ENCODE data around the gene RAP1A.
"Not testable (repeated sequence)": the region's sequence is repeated elsewhere in the genome, so short reads cannot be mapped to it uniquely, and the experiment has no call there.

The RAP1A gene

DNA sequence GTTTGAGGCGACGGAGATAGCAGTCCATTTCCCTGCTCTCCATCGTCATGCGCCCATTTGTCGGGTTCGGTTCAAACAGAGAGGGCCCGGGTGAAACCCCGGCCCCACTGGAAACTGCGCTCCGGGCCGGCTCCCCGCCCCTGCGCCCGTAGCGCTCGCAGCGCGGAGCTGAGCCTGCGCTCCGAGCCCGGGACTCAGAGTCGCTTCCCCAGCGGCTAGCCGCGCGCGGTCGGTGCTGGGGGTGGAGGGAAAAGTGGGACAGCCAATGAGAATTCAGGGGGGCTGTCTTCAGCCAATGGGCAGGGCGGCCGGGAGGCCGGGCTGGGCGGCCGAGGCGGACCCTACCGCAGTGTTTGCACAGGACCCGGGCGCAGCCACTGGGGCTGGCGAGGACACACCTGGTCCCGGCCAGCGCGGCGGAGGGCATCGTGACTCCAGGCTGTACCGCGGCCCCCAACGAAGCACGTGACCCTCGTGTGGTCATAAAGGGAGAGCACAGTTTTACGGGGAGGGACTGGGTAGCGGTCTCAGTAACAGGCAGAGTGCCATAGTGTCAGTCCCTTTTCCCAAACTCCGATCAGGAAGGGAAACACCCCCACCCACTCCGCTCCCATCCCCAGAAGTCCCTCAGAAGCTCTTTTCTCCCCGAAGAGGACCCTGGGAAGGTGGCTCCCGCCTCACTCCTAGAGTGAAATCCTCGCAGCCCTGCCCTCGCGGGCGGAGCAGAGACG is 119.8 kb downstream of the RAP1A start, which contains the start of gene INKA2:
Gene INKA2 (minus strand): TSS at position 202 of the 731 bp plus-strand sequence. CDS start 153 bp downstream, at position 49.
- peak; percentile 70 for DNase-seq

DNA sequence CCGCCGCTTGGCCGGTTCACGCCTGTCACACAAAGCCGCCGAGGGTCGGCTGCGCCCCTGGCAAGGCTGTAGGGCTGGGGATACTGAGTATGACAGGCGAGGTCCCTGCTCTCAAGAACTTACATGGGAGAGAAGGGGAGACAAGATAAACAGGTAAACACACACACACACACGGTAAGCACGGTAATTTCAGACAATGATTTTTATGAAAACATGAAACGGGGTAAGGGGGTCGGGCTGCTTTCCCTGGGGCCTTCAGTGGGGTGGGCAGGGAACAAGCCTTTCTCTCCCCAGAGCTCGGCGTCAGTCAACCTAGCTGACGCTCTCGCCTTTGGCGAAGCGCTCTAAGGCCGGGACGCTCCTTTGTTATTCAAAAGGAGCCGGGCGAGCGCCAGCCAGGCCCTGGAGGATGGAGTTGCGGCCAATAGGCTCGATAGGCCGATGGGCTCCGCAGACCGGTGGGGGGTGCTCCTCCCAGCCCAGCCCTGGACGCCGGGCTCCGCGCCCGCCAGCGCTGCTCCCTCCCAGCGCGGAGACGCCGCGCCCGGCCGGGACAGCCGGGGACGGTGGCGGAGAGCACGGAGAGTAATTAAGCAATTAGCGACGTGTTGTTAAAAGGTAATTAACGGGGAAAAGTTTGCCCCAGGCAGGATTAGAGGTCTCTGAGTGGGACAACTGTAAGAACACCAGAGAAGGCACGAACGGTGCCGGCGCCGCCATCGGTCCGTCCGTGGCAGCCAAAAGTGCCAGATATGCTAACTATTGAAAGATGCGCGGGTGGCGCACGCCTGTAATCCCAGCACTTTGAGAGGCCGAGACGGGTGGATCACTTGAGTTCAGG is 120.6 kb downstream of the RAP1A start:
- DNase-seq, result peak; percentile 17

DNA sequence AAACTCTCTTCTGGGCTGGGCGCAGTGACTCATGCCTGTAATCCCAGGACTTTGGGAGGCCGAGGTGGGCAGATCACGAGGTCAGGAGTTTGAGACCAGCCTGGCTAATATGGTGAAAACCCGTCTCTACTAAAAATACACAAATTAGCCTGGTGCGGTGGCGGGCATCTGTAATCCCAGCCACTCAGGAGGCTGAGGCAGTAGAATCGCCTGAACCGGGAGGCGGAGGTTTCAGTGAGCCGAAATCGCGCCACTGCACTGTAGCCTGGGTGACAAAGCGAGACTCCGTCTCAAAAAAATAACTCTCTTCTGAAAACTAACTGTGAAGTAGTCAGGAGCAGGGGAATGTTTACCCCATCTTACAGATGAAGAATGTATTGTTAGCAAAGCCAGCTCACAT is 122.7 kb downstream of the RAP1A start:
- not testable (repeated sequence) for DNase-seq

DNA sequence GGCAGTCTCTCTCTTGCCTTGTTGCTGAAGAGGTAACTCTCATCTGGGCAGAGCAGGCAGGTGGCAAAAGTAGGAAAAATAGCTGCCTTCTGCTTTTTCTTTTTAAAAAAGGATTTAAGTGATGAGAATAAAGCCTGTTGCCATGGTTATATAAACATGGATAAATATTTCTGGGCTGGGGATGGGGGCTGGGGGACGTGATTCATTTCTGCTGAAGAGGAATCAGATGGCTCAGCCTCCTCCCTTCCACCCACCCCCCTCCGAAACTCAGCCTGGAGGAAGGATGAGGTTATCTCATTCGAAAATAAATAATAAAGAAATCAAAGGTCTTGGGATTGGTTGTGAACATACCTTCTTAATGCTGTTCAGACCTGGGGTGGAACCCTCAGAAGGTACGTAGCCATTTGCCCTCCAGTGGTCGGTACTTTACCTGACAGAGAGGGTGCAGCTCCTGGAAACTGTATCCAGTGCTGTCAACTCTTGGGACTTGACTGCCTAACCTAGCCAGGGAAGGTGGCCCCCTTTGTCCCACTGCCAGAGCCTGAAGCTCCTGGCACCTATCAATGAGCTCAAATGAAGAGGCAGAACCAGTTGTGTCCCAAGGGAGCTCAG is 123.5 kb downstream of the RAP1A start:
- no peak for DNase-seq

DNA sequence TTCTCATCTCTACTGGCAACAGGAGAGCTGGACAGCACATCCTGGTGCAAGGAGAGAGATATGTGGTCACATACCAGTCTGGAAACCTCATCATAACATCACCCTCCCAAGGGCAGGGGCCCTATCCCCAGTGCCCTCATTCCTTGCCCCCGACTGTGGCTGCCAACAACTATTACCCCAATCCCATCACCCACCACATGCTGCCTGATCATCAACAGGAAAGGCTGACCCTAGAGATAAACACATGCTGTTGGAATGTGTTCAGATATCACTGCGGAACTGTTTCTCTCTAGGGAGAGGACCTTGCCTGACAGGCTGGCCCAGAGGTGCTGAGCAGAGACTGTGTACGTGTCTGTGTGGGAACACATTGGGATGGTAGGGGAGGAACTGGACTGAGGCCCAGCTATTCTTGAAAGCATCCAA is 124.1 kb downstream of the RAP1A start:
- DNase-seq, result no peak

DNA sequence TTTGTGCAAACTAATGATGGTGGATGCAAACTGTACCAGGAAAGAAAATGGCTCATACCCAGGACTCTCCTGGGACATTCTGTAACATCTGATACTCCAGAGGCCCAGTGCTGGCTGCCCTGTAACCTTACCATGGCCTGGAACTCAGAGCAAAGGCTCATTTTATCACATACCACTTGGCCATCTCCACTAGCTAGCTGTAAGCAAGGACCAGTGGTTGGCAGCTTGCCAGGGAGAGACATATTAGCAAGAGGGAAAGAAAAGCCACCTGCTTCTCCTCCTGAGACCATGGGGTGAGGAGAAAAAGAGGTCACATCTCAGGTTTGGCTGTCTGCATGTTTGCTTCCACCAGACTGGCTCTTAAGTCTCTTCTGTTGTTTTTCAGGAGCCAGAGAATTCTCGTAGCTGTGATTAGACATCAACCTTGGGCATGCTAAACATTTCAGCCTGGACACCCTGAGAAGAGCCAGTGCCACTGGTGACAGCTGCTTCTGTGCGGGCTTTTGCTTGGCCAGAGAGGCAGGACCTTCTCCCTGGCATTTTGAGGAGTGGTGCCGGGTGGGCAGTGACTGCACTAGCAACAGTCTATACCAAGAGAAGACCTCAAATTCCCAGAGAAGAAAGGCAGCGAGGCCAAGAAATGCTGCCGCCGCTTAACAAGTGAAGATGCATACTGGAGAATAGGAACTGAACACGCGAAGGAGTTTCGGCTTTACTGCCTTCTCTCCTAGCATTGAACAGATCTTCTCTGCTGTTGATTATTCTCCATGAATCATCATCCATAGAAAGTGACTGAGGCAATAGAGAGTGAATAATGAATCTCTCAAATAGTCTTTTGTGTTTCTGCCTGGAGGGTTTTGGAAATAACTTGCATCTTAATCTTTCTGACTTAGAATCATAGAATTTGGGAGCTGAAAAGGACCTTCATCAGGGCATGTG is 126.4 kb downstream of the RAP1A start:
- no peak for DNase-seq

DNA sequence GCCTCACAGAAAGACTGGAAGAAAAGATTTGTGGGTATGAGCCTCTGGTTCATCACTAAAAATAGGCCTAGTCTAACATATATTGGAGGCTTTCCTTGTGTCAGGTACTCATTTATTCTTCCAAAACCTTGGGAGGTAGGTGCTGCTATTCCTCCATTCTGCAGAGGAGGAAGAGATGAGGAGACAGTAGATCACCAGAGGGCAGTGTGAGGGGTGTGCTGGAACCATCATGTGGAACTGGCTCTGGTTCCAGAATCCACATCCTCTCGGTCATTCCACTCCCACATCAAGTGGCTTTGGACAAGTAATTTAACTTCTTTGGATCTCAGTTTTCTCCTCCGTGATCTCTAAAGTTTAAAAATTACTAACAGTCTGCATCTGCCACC is 127.0 kb downstream of the RAP1A start:
- DNase-seq, result no peak

DNA sequence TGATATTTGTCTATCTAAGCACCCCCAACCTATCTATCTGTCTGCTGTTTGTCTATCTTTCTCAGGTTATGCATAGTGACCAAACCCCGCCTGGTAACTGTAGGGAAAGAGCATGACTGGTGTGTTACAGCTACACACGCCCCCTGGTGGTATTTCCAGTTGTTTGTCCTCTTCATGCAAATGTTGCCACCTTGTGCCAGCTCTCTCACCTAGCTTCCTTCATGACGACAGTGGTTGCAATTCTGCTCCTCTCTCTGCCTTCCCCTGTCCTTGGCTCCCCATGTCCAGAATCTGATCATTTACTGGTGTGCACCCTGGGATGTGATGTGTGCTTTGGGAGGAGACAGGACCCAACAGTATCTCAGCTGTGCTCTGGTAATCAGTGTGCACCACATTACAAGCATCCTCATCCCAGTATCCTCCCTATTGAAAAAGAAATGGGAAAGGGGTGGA is 127.7 kb downstream of the RAP1A start:
- peak; percentile 58 for DNase-seq

DNA sequence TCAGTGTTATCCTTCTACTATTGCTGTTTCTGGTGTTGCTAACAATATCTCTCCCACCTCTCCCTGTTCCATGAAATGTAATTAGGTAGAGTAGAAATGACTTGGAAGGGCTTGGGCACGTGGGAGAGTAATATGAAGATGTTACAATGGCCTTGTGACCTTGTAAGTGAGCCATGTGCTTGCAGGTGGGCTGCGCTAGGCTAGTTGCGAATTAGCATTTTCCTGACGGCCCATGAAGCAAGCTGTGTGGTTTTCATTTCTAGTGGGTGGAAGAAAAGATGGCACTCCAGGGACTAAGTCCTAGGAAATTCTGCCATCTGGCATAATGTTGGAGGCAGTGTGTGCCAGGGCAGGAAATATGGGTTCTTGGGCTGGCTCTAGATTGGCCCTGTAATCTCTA is 128.4 kb downstream of the RAP1A start:
- DNase-seq, result no peak

DNA sequence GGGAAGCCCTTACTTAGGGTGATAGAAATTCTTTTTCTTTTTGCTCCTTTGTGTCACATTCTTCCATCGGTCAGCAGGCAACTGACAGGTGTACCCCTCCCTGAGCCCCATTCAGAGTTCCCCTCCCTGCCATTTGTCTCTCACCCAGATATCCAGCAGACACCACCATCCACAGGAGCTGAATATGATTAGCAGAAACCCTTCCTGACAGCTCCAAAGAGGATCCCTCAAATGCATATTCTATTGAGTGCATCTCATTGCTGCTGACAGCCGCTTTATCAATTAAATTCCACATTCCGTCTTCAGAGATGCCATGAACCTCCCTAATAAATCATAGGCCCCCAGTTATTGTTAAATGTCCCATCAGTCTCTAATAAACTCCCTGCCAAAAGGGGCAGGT is 130.0 kb downstream of the RAP1A start:
- no peak for DNase-seq

DNA sequence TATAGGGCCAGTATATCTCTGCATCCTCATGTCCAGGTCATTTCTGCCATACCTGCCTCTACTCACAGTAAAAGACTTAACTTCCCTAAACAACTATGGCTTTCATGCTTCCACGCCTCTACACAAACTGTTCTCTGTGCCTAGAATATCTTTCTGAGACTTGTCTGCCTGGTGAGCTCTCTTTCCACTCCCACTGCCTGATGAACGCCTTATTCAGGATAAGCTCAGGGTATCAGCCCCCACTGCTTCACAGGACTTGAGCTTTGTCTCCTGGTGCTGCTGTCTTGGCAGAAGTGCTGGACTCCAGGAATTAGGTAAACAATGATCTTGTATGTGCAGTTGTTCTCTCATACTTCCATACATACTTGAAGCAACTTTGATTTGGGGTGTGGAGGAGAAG is 131.3 kb downstream of the RAP1A start:
- no peak for DNase-seq

DNA sequence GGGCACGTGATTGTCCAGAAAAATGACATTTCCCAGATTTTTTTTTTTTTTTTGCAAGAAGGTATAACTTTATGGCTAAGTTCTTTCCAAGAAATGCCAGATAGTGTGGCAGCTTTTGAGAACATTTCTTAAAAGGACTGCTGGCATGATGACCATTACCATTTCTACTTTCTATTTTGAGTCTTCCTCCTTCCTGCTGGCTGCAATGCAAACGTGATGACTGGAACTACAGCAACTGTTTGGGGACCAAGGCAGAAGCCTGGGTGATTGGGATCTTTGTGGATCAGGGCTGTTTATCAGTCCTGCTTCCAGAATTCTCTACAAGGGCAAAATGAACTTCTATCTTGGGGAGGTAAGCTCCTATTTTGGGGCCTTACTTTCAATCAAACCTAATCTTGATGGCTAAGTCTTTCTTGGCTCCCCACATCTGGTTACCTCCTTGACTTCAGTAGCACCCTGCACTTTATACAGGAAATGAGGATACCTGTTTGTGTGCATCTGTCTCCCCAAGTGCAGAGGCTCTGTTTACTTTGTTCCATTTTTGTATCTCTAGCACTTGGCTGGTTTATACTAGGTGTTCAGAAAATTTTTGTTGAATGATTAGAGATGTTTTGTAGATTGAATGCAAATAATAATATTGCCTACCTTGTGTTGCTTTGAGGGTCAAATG is 132.5 kb downstream of the RAP1A start:
- DNase-seq, result no peak

DNA sequence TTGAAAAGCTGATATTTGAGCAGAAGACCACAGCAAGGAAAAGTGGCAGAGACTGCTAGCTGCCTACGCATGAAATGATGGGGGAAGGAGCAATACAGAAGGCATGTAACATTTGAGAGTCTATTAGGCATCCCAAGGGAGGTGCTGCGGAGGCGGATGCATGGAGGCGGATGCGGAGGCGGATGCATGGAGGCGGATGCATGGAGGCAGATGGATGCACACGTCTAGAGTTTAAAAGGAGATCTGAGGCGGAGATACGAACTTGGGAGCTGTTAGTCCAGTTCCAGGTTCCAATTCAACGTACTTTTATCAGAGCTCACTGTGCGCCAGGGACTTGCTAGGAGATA is 135.4 kb downstream of the RAP1A start:
- DNase-seq, result peak; percentile 33

DNA sequence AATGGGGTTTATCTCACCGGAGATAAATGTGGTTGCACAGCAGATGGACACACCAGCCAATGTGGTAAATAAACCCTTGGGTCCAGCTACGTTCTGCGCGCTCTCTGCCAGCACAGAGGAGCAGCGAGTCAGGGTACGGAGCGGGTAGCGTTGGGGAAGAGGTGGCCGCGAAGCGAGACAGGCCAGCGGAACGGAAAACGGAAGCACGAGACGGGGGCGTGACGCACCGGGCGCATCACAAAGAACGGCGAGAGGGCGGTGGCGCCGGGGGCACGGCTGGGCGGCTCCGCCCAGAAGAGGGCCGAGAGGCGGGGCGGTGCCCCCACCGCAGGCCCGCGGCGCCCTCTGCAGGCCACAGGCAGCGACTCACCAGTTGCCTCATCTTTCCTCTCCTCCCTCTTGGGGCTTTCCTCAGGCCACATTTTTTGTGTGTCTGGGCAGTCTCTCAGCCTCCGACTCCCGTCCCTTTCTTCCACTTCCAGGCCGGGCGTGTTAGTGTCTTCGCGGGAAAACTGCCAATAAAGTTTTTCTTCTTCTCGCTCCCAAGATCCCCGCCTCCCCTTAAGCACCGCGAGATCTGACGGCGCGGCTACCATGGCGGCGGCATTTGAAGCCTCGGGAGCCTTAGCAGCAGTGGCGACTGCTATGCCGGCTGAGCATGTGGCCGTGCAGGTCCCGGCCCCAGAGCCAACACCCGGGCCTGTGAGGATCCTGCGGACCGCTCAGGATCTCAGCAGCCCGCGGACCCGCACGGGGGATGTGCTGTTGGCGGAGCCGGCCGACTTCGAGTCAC is 135.9 kb downstream of the RAP1A start, which contains the start of gene DDX20:
Gene DDX20 (plus strand): TSS at position 571 of the 793 bp plus-strand sequence. CDS start 24 bp downstream, at position 595.
- DNase-seq, result peak; percentile 93

DNA sequence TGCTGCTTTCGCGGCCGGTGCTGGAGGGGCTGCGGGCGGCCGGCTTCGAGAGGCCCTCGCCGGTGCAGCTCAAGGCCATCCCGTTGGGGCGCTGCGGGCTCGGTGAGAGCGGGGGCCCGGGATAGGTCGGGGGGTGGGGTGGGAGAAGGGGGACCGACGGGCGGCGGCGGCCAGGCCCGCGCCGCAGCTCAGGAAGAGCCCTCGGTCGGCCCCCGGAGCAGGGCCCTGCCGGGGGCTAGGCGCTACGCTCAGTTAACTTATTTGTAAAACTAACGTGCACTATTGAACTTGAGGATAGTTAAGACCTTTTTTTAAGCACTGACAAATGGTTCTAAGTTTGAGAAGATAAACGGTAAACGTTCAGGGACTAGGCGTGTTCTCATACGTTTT is 136.5 kb downstream of the RAP1A start:
- DNase-seq, result no peak

DNA sequence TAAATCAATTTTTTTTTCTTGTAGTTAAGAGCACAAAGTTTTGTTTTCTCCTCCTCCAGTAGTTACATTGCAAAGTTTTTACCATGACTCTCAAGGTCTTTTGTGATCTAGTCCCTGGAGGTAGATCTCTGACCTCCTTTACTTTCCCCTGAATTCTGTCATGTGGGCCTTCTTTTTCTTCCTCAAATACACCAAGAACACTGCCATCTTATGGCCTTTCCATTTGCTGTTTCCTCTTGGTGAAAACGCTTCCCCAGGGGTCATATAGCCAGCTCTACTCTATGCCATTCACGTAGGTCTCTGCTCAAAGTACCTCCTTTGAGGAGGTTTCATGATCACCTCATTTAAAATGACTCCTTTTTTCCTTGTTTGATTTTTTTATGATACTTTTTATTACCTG is 138.8 kb downstream of the RAP1A start:
- DNase-seq, result no peak

DNA sequence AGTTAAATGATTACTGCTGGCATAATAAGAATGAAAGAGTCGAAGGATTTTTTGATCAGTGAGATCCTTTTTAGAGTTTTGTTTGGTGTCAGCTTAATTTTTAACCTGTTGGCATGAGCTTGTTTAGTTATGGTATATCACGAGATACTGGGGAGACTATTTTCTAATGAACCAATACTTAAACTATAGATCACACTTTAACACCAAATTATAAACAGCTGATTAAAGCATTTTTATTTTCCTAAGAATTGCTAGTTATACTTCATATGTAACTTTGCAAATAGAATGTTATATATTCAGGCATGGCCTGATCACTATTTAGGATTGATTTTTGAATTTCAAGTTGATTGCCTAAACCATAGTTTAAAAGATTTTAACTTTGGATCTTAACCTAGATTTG is 142.1 kb downstream of the RAP1A start:
- DNase-seq, result no peak

DNA sequence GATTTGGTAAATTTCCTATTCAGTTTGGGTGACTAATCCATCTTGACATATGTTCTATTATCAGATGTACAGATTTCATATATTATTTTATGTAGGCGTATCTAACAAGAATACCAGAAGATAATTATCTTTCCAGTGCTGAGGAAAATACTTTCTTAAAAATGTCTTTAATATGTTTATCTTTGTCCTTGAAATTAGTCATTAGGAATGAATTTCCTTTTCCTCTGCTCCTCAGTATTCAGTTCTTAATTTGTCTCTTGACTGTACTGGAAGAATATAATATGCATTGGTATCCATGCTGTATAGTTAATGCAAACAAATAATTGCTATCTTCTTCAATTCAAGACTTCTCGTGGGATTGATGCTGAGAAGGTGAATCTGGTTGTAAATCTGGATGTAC is 142.7 kb downstream of the RAP1A start:
- no peak for DNase-seq

All from activated naive CD4-positive, alpha-beta T cell treated with anti-CD3 and anti-CD28 coated beads, Interleukin-2, amount 50 U/mL, for 16 hours (primary cell).